Limb (tissue), 2 donors: Measurements from ENCODE around the gene JARID2.

ENCODE experiments used
- DNase-seq, 2 donors: peaks; one replicate each; pipeline ENCODE4 v3.0.0-alpha.2; 2016; ENCODE audit errors: extremely low spot score in 2 of 2

Gene JARID2

GRCh38 chr6:15245361-15246216, at the start of gene JARID2:
TSS of gene JARID2 (plus strand) at chr6:15246069. CDS start at chr6:15246540, 471 bp downstream.
- DNase-seq = peak; percentile 96 to 100

GRCh38 chr6:15200087-15200486, 45.8 kb upstream of the JARID2 start:
- peak in 1 of 2 donors; percentile 28 for DNase-seq

- DNase-seq = no peak
Measured at GRCh38 chr6:15205321-15205720, 40.5 kb upstream of the JARID2 start.

- DNase-seq = no peak
Measured at GRCh38 chr6:15206887-15207286, 39.0 kb upstream of the JARID2 start.

- DNase-seq = no peak
Measured at GRCh38 chr6:15207923-15208322, 37.9 kb upstream of the JARID2 start.

- no peak for DNase-seq
Measured at GRCh38 chr6:15213838-15214400, 31.9 kb upstream of the JARID2 start.

- no peak for DNase-seq
Measured at GRCh38 chr6:15218401-15218800, 27.5 kb upstream of the JARID2 start.

GRCh38 chr6:15220062-15220461, 25.8 kb upstream of the JARID2 start:
- DNase-seq = no peak

GRCh38 chr6:15227827-15228318, 18.0 kb upstream of the JARID2 start:
- no peak for DNase-seq

GRCh38 chr6:15230827-15231226, 15.0 kb upstream of the JARID2 start:
- DNase-seq = no peak

- no peak for DNase-seq
Measured at GRCh38 chr6:15232836-15233510, 12.9 kb upstream of the JARID2 start.

- DNase-seq = no peak
Measured at GRCh38 chr6:15234068-15234758, 11.7 kb upstream of the JARID2 start.

GRCh38 chr6:15239616-15240364, 6.1 kb upstream of the JARID2 start:
- DNase-seq = no peak

GRCh38 chr6:15242503-15242902, 3.4 kb upstream of the JARID2 start:
- no peak for DNase-seq

GRCh38 chr6:15242937-15243614, 2.8 kb upstream of the JARID2 start:
- no peak for DNase-seq

- peak in 1 of 2 donors; percentile 61 for DNase-seq
Measured at GRCh38 chr6:15243910-15244619, 1.8 kb upstream of the JARID2 start.

GRCh38 chr6:15244620-15245360, 1.1 kb upstream of the JARID2 start:
- DNase-seq = peak in 1 of 2 donors; percentile 60

GRCh38 chr6:15246217-15246665, 372 bp downstream of the JARID2 start:
- no peak for DNase-seq
